RWPE1 (cell line): Measurements from ENCODE around the gene PKMYT1.

Experiments used
- CTCF ChIA-PET: fragments of 350-600 bp; sonication (Branson Sonifier 250); formaldehyde crosslinking; extraction: SDS; loops from one replicate; lab custom pipeline; 2021; lab: Yijun Ruan, JAX
- POLR2A ChIA-PET: fragments of 400-600 bp; formaldehyde crosslinking; extraction: SDS; loops from one replicate; lab custom pipeline; 2020; ENCODE audit warnings: antibody characterized with exemption; ENCODE audit not compliant: low non-redundant PET; lab: Yijun Ruan, JAX
- DNase-seq: peaks from one replicate; pipeline ENCODE4 v3.0.0; 2012; ENCODE audit warnings: low spot score
- H3K27ac ChIP-seq: fragments of 450-650 bp; 2 replicates; pipeline ENCODE4 v1.5.1; 2017
- TF ChIP-seq, protein P1 (sequence below): fragments of 450-650 bp; conservative IDR thresholded peaks from 2 replicates; pipeline ENCODE4 v1.5.1; 2017; ENCODE audit warnings: low read depth, mild to moderate bottlenecking

The PKMYT1 gene

GRCh38 chr16:2939968-2940367 lies 40.3 kb downstream of the PKMYT1 start:
- CTCF ChIA-PET = interaction anchor here (0.9 to 2.0 kb wide), 2 partner anchors 13 to 50 kb away, joined by 4 to 7 read pairs; no protein-coding TSS in a partner anchor
- POLR2A ChIA-PET = no interaction called here
- no peak for DNase-seq
- TF ChIP-seq, protein P1, sequence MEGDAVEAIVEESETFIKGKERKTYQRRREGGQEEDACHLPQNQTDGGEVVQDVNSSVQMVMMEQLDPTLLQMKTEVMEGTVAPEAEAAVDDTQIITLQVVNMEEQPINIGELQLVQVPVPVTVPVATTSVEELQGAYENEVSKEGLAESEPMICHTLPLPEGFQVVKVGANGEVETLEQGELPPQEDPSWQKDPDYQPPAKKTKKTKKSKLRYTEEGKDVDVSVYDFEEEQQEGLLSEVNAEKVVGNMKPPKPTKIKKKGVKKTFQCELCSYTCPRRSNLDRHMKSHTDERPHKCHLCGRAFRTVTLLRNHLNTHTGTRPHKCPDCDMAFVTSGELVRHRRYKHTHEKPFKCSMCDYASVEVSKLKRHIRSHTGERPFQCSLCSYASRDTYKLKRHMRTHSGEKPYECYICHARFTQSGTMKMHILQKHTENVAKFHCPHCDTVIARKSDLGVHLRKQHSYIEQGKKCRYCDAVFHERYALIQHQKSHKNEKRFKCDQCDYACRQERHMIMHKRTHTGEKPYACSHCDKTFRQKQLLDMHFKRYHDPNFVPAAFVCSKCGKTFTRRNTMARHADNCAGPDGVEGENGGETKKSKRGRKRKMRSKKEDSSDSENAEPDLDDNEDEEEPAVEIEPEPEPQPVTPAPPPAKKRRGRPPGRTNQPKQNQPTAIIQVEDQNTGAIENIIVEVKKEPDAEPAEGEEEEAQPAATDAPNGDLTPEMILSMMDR = no peak
- no peak overlapping the region for H3K27ac ChIP-seq

- no peak for DNase-seq
- H3K27ac ChIP-seq = no peak overlapping the region
- ChIA-PET POLR2A (no interaction called here), CTCF (interaction anchor here (0.6 kb wide), 1 partner anchor 9 kb away, joined by 4 read pairs; no protein-coding TSS in a partner anchor)
- TF ChIP-seq, protein P1 = no peak
Measured at GRCh38 chr16:2938206-2938605, 42.0 kb downstream of the PKMYT1 start.

- no peak for DNase-seq
- H3K27ac ChIP-seq = no peak overlapping the region
- TF ChIP-seq, protein P1 = no peak
- ChIA-PET CTCF (no interaction called here), POLR2A (no interaction called here)
Measured at GRCh38 chr16:2937170-2937569, 43.1 kb downstream of the PKMYT1 start.

DNA sequence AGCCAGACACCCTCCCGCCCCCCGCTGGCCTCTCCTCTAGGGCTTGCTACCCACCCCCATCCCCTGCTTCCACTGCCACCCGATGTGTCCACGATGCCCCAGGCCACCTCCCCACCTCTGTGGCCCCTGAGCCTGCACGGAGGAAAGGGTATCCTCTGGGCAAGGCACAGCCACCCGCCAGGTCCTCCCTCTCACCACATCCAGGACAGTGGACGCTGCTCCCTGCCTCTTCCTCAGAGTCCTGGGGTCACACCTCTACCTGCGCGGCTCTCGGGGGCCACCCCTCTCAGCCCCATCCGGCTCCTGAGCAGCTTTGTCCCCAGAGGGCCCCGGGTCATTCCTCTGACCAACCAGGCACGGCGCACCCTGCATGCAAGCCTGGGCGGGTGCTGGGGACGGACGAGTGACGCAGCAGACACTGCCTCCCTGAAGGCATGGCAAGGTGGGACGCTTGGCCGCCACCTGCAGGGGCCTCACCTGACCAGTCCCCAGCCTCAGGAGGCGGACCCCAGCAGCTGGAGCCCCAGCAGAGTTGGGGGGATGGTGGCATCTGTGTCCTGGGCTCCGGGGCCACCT lies 43.7 kb downstream of the PKMYT1 start:
- CTCF ChIA-PET = no interaction called here
- TF ChIP-seq, protein P1 = no peak
- H3K27ac ChIP-seq = no peak overlapping the region
- POLR2A ChIA-PET = no interaction called here
- no peak for DNase-seq

GRCh38 chr16:2934450-2934849 lies 45.8 kb downstream of the PKMYT1 start:
- ChIA-PET CTCF (no interaction called here), POLR2A (interaction anchor here (0.6 kb wide), 1 partner anchor 26 kb away, joined by 9 read pairs; no protein-coding TSS in a partner anchor)
- TF ChIP-seq, protein P1 = no peak
- H3K27ac ChIP-seq = no peak overlapping the region; the same call in 1 of the 2 replicates
- DNase-seq = no peak

DNA sequence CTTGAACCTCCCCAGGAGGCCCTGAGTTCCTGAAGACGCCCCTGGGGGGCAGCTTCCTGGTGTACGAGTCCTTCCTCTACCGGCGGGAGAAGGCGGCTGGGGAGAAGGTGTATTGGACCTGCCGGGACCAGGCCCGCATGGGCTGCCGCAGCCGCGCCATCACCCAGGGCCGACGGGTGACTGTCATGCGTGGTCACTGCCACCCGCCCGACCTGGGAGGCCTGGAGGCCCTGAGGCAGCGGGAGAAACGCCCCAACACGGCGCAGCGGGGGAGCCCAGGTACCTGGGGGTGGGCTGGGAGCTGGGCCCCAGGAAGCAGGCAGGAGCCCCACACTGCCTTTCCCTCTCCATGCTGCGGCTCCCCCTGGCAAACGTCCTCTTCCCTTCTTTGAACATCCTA lies 46.5 kb downstream of the PKMYT1 start:
- DNase-seq = no peak
- TF ChIP-seq, protein P1 = no peak
- CTCF ChIA-PET = no interaction called here
- no peak overlapping the region; the same call in none of the 2 replicates for H3K27ac ChIP-seq
- POLR2A ChIA-PET = no interaction called here
